ENCODE measurements around the gene RASGRF2.

The RASGRF2 gene

GRCh38 chr5:80941496-80941895 is 18.7 kb upstream of the RASGRF2 start:
- no peak for DNase-seq (ENCODE audit: low read depth in 2 of 3, low spot score in 2 of 3)

- DNase-seq (ENCODE audit: low read depth in 2 of 3, low spot score in 2 of 3) = no peak
These were observed 8.8 kb upstream of the RASGRF2 start for GRCh38 chr5:80951366-80951765.

- no peak for DNase-seq (ENCODE audit: low read depth in 2 of 3, low spot score in 2 of 3)
These were observed 6.6 kb upstream of the RASGRF2 start for GRCh38 chr5:80953587-80953986.

- no peak for DNase-seq (ENCODE audit: low read depth in 2 of 3, low spot score in 2 of 3)
These were observed 5.0 kb upstream of the RASGRF2 start for GRCh38 chr5:80955082-80955590.

GRCh38 chr5:80956272-80956671 is 3.9 kb upstream of the RASGRF2 start:
- no peak for DNase-seq (ENCODE audit: low read depth in 2 of 3, low spot score in 2 of 3)

- no peak for DNase-seq (ENCODE audit: low read depth in 2 of 3, low spot score in 2 of 3)
These were observed 3.0 kb upstream of the RASGRF2 start for GRCh38 chr5:80957031-80957761.

GRCh38 chr5:80958616-80959015 is 1.5 kb upstream of the RASGRF2 start:
- no peak for DNase-seq (ENCODE audit: low read depth in 2 of 3, low spot score in 2 of 3)

GRCh38 chr5:80959138-80959537 is 1.0 kb upstream of the RASGRF2 start:
- DNase-seq (ENCODE audit: low read depth in 2 of 3, low spot score in 2 of 3) = no peak

GRCh38 chr5:80960531-80961375 is 590 bp downstream of the RASGRF2 start:
- DNase-seq (ENCODE audit: low read depth in 2 of 3, low spot score in 2 of 3) = peak in 2 of 3 experiments; percentile 20 to 29

GRCh38 chr5:80961376-80962281 is 1.5 kb downstream of the RASGRF2 start:
- peak in 2 of 3 experiments; percentile 23 to 24 for DNase-seq (ENCODE audit: low read depth in 2 of 3, low spot score in 2 of 3)

GRCh38 chr5:80962630-80963520 is 2.7 kb downstream of the RASGRF2 start:
- DNase-seq (ENCODE audit: low read depth in 2 of 3, low spot score in 2 of 3) = no peak

GRCh38 chr5:80963521-80963895 is 3.3 kb downstream of the RASGRF2 start:
- no peak for DNase-seq (ENCODE audit: low read depth in 2 of 3, low spot score in 2 of 3)

- DNase-seq (ENCODE audit: low read depth in 2 of 3, low spot score in 2 of 3) = no peak
These were observed 3.9 kb downstream of the RASGRF2 start for GRCh38 chr5:80963966-80964481.

GRCh38 chr5:80964491-80964890 is 4.3 kb downstream of the RASGRF2 start:
- DNase-seq (ENCODE audit: low read depth in 2 of 3, low spot score in 2 of 3) = no peak

- no peak for DNase-seq (ENCODE audit: low read depth in 2 of 3, low spot score in 2 of 3)
These were observed 4.8 kb downstream of the RASGRF2 start for GRCh38 chr5:80964919-80965318.

- no peak for DNase-seq (ENCODE audit: low read depth in 2 of 3, low spot score in 2 of 3)
These were observed 7.5 kb downstream of the RASGRF2 start for GRCh38 chr5:80967500-80968181.

GRCh38 chr5:80973027-80973426 is 12.9 kb downstream of the RASGRF2 start:
- no peak for DNase-seq (ENCODE audit: low read depth in 2 of 3, low spot score in 2 of 3)

- no peak for DNase-seq (ENCODE audit: low read depth in 2 of 3, low spot score in 2 of 3)
These were observed 14.9 kb downstream of the RASGRF2 start for GRCh38 chr5:80975065-80975464.

- no peak for DNase-seq (ENCODE audit: low read depth in 2 of 3, low spot score in 2 of 3)
These were observed 16.8 kb downstream of the RASGRF2 start for GRCh38 chr5:80976985-80977384.
